H9 (cell line): Measurements from ENCODE around the gene PRAMEF20. TPM values are rescaled to one million over a fixed set of nuclear protein-coding genes. Genes with fewer than 3 reads are reported as not detected.
"Not testable (repeated sequence)": the region's sequence is repeated elsewhere in the genome, so short reads cannot be mapped to it uniquely, and the experiment has no call there.

ENCODE experiments used
- DNase-seq: peaks from one replicate; pipeline ENCODE4 v3.0.0-alpha.2; 2017
- H2AFZ ChIP-seq: one replicate; pipeline ENCODE4 v1.6.1; 2013; ENCODE audit warnings: mild to moderate bottlenecking, low read length, control low read depth, moderate library complexity
- H2AK5ac ChIP-seq: 2 replicates; pipeline ENCODE4 v1.6.1; 2013; ENCODE audit warnings: low read length, control low read depth, mixed read lengths; ENCODE audit not compliant: insufficient read length
- H2BK120ac ChIP-seq: one replicate; pipeline ENCODE4 v1.6.1; 2013; ENCODE audit warnings: low read depth, mild to moderate bottlenecking, low read length, control low read depth, inconsistent platforms; ENCODE audit not compliant: poor library complexity, severe bottlenecking
- H2BK12ac ChIP-seq: 2 replicates; pipeline ENCODE4 v1.6.1; 2013; ENCODE audit warnings: low read length, control low read depth, mixed read lengths, low read depth; ENCODE audit not compliant: insufficient read length
- H2BK15ac ChIP-seq: 2 replicates; pipeline ENCODE4 v1.6.1; 2013; ENCODE audit warnings: low read depth, low read length, control low read depth
- H2BK20ac ChIP-seq: one replicate; pipeline ENCODE4 v1.6.1; 2013; ENCODE audit warnings: low read depth, mild to moderate bottlenecking, low read length, control low read depth, inconsistent platforms; ENCODE audit not compliant: poor library complexity, severe bottlenecking
- H2BK5ac ChIP-seq: 2 replicates; pipeline ENCODE4 v1.6.1; 2013; ENCODE audit warnings: low read length, control low read depth, mixed read lengths; ENCODE audit not compliant: insufficient read length
- H3K14ac ChIP-seq: 2 replicates; pipeline ENCODE4 v1.6.1; 2013; ENCODE audit warnings: low read length, control low read depth; ENCODE audit not compliant: insufficient read depth
- H3K18ac ChIP-seq: 2 replicates; pipeline ENCODE4 v1.6.1; 2013; ENCODE audit warnings: low read depth, mild to moderate bottlenecking, mixed read lengths, low read length, control low read depth; ENCODE audit not compliant: insufficient read length
- H3K23ac ChIP-seq: 2 replicates; pipeline ENCODE4 v1.6.1; 2013; ENCODE audit warnings: low read length, control low read depth, mixed read lengths, low read depth; ENCODE audit not compliant: insufficient read length
- H3K23me2 ChIP-seq: 2 replicates; pipeline ENCODE4 v1.6.1; 2013; ENCODE audit warnings: low read depth, mild to moderate bottlenecking, mixed read lengths, low read length, control low read depth; ENCODE audit not compliant: insufficient read length, poor library complexity, severe bottlenecking
- H3K27ac ChIP-seq: 2 replicates; pipeline ENCODE4 v1.5.1; 2013; ENCODE audit warnings: low read length, control low read depth, mixed read lengths, low read depth; ENCODE audit not compliant: insufficient read length
- H3K27me3 ChIP-seq: 2 replicates; pipeline ENCODE4 v1.6.1; 2013; ENCODE audit warnings: low read length, control low read depth, inconsistent platforms; ENCODE audit not compliant: insufficient read depth
- H3K4ac ChIP-seq: 2 replicates; pipeline ENCODE4 v1.6.1; 2013; ENCODE audit warnings: low read depth, mild to moderate bottlenecking, control low read depth, inconsistent platforms, low read length, moderate library complexity
- H3K4me1 ChIP-seq: 2 replicates; pipeline ENCODE4 v1.6.1; 2013; ENCODE audit warnings: low read length, control low read depth, inconsistent platforms; ENCODE audit not compliant: insufficient read depth
- H3K4me2 ChIP-seq: 2 replicates; pipeline ENCODE4 v1.6.1; 2013; ENCODE audit warnings: low read length, control low read depth, mixed read lengths; ENCODE audit not compliant: insufficient read length, insufficient read depth
- H3K56ac ChIP-seq: 2 replicates; pipeline ENCODE4 v1.6.1; 2013; ENCODE audit warnings: low read depth, mild to moderate bottlenecking, mixed read lengths, low read length, control low read depth; ENCODE audit not compliant: insufficient read length
- H3K79me1 ChIP-seq: 2 replicates; pipeline ENCODE4 v1.6.1; 2013; ENCODE audit warnings: low read depth, mild to moderate bottlenecking, moderate library complexity, low read length, control low read depth, inconsistent platforms; ENCODE audit not compliant: insufficient read depth, poor library complexity, severe bottlenecking
- H3K79me2 ChIP-seq: 2 replicates; pipeline ENCODE4 v1.6.1; 2013; ENCODE audit warnings: low read length, control low read depth, inconsistent platforms; ENCODE audit not compliant: insufficient read depth
- H3K9ac ChIP-seq: 2 replicates; pipeline ENCODE4 v1.6.1; 2013; ENCODE audit warnings: low read length, control low read depth, mixed read lengths; ENCODE audit not compliant: insufficient read length; ENCODE audit errors: extremely low read depth
- H3K9me3 ChIP-seq: one replicate; pipeline ENCODE4 v1.6.1; 2013; ENCODE audit warnings: low read depth, low read length, inconsistent platforms; ENCODE audit not compliant: control insufficient read depth
- H3T11ph ChIP-seq: one replicate; pipeline ENCODE4 v1.6.1; 2013; ENCODE audit warnings: mild to moderate bottlenecking, low read length, control low read depth, inconsistent platforms
- H4K20me1 ChIP-seq: one replicate; pipeline ENCODE4 v1.6.1; 2013; ENCODE audit not compliant: control insufficient read depth, insufficient read length, insufficient read depth
- H4K5ac ChIP-seq: 2 replicates; pipeline ENCODE4 v1.6.1; 2013; ENCODE audit warnings: low read depth, mild to moderate bottlenecking, mixed read lengths, low read length, control low read depth; ENCODE audit not compliant: insufficient read length
- H4K8ac ChIP-seq: replicated peaks from 2 replicates; pipeline ENCODE4 v1.6.1; 2013; ENCODE audit warnings: low read length, control low read depth, mixed read lengths, low read depth; ENCODE audit not compliant: insufficient read length
- H4K91ac ChIP-seq: 2 replicates; pipeline ENCODE4 v1.6.1; 2013; ENCODE audit warnings: low read depth, mild to moderate bottlenecking, moderate library complexity, mixed read lengths, low read length, control low read depth; ENCODE audit not compliant: insufficient read length
- H3K27ac Mint-ChIP-seq, 3 experiments: 2 replicates in 2 of 3; 3 replicates in 1 of 3; pipeline ENCODE4 v1.8.0; 2020 to 2021; ENCODE audit warnings: mixed read lengths in 3 of 3, mild to moderate bottlenecking in 1 of 3, moderate library complexity in 1 of 3
- H3K27me3 Mint-ChIP-seq: 2 replicates; pipeline ENCODE4 v1.8.0; 2021; ENCODE audit warnings: low read depth, mild to moderate bottlenecking, moderate library complexity, mixed read lengths
- H3K36me3 Mint-ChIP-seq, 3 experiments: 2 replicates in 2 of 3; 3 replicates in 1 of 3; pipeline ENCODE4 v1.8.0; 2020 to 2021; ENCODE audit warnings: low read depth in 3 of 3, mixed read lengths in 3 of 3; ENCODE audit not compliant: insufficient read depth in 1 of 3
- H3K4me1 Mint-ChIP-seq, 2 experiments: 2 replicates each; pipeline ENCODE4 v1.8.0; 2020; ENCODE audit warnings: mixed read lengths in 2 of 2
- H3K4me3 Mint-ChIP-seq, 2 experiments: 2 replicates in 1 of 2; 3 replicates in 1 of 2; pipeline ENCODE4 v1.8.0; 2020 to 2021; ENCODE audit warnings: mild to moderate bottlenecking in 2 of 2, mixed read lengths in 2 of 2, moderate library complexity in 1 of 2
- H3K9me3 Mint-ChIP-seq, 2 experiments: 2 replicates in 1 of 2; 3 replicates in 1 of 2; pipeline ENCODE4 v1.8.0; 2020; ENCODE audit warnings: mild to moderate bottlenecking in 2 of 2, mixed read lengths in 2 of 2, moderate library complexity in 1 of 2
- WGBS: extraction: QIAGEN DNeasy Blood & Tissue Kit; methylation state at CpG from one replicate; pipeline ENCODE4 v1.1.7; 2013; ENCODE audit warnings: missing lambda C conversion rate, low lambda C conversion rate, mixed read lengths; ENCODE audit not compliant: insufficient read length; ENCODE audit errors: extremely low coverage; 5-methylcytosine and 5-hydroxymethylcytosine counted together
- total RNA-seq: library from RNA; stranded (reverse); gene quantifications from 2 replicates; pipeline ENCODE4 v1.2.1, GENCODE V29; 2021
- TF ChIP-seq, protein P1 (sequence below): fragments of 200-600 bp; sonication (generic); conservative IDR thresholded peaks from 3 replicates; pipeline ENCODE4 v1.8.0; 2021; ENCODE audit warnings: antibody characterized with exemption, mild to moderate bottlenecking

Gene PRAMEF20
- total RNA-seq, 1 experiment from 2014 or later, result not detected

DNA sequence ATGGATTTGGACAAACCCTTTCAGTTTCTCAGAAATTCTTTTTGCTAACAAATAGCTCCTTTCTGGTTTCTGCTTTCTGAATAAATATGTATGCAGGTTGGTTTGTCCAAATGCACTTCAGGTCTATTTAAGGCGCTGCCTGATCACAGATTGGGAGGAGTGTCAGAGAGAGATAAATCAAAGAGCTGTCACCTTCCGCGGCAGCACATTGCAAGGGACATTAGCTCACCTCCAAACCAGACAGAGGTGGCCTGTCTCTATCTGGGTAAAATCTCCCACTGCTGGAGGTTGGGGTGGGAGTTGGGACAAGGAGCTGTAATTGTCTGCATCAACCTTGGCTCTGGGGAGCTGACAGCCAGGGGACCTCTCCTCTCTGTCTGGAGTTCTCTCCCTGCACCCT is 25.2 kb downstream of the PRAMEF20 start:
- no peak overlapping the region for H3K56ac ChIP-seq
- no peaks in the 10 kb centered on the region for H3K79me2 ChIP-seq
- Mint-ChIP-seq H3K36me3 (peaks cover 2 to 33% (median 7%) of the 10 kb centered on the region in 3 experiments; a peak in 5 of 7 replicates), H3K27me3 (peaks cover 5% of the 10 kb centered on the region), H3K27ac (no peak overlapping the region), H3K4me1 (no peaks in the 10 kb centered on the region), H3K4me3 (no peak overlapping the region), H3K9me3 (peaks cover 58 to 84% of the 10 kb centered on the region in 2 experiments)
- H3K27ac ChIP-seq, result no peak overlapping the region
- H3K23ac ChIP-seq, result no peak overlapping the region
- peaks cover 53% of the 10 kb centered on the region for H3K9me3 ChIP-seq
- no peak overlapping the region for H2BK5ac ChIP-seq
- no peak overlapping the region for H3K4ac ChIP-seq
- H3K18ac ChIP-seq, result no peak overlapping the region
- H3K4me2 ChIP-seq, result no peak overlapping the region
- H4K5ac ChIP-seq, result no peak overlapping the region
- H3K4me1 ChIP-seq, result no peaks in the 10 kb centered on the region
- DNase-seq, result no peak
- H3K79me1 ChIP-seq, result no peaks in the 10 kb centered on the region
- H2AFZ ChIP-seq, result no peak overlapping the region
- no peak overlapping the region for H3K9ac ChIP-seq
- H2BK12ac ChIP-seq, result no peak overlapping the region
- H2BK120ac ChIP-seq, result no peak overlapping the region
- H3T11ph ChIP-seq, result no peak overlapping the region
- H4K20me1 ChIP-seq, result no peaks in the 10 kb centered on the region
- no peak overlapping the region for H4K91ac ChIP-seq
- no peak overlapping the region for H4K8ac ChIP-seq
- no peak overlapping the region for H3K14ac ChIP-seq
- H3K23me2 ChIP-seq, result no peaks in the 10 kb centered on the region
- no peaks in the 10 kb centered on the region for H3K27me3 ChIP-seq
- H2AK5ac ChIP-seq, result no peak overlapping the region
- WGBS, result no CpG with 5 or more reads among the region's 3 CpGs
- H2BK15ac ChIP-seq, result no peak overlapping the region
- TF ChIP-seq, protein P1, sequence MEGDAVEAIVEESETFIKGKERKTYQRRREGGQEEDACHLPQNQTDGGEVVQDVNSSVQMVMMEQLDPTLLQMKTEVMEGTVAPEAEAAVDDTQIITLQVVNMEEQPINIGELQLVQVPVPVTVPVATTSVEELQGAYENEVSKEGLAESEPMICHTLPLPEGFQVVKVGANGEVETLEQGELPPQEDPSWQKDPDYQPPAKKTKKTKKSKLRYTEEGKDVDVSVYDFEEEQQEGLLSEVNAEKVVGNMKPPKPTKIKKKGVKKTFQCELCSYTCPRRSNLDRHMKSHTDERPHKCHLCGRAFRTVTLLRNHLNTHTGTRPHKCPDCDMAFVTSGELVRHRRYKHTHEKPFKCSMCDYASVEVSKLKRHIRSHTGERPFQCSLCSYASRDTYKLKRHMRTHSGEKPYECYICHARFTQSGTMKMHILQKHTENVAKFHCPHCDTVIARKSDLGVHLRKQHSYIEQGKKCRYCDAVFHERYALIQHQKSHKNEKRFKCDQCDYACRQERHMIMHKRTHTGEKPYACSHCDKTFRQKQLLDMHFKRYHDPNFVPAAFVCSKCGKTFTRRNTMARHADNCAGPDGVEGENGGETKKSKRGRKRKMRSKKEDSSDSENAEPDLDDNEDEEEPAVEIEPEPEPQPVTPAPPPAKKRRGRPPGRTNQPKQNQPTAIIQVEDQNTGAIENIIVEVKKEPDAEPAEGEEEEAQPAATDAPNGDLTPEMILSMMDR, result no peak
- H2BK20ac ChIP-seq, result no peak overlapping the region

DNA sequence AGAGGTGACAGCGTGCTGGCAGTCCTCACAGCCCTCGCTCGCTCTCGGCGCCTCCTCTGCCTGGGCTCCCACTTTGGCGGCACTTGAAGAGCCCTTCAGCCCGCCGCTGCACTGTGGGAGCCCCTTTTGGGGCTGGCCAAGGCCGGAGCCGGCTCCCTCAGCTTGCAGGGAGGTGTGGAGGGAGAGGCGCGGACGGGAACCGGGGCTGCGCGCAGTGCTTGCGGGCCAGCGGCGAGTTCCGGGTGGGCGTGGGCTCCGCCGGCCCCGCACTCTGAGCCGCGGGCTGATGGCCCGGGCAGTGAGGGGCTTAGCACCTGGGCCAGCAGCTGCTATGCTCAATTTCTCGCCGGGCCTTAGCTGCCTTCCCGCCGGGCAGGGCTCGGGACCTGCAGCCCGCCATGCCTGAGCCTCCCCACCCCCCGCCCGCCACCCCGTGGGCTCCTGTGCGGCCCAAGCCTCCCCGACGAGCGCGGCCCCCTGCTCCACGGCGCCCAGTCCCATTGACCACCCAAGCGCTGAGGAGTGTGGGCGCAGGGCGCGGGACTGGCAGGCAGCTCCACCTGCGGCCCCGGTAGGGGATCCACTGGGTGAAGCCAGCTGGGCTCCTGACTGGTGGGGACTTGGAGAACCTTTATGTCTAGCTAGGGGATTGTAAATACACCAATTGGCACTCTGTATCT is 29.0 kb downstream of the PRAMEF20 start:
- H2BK20ac ChIP-seq, H4K8ac ChIP-seq, H3K27me3 Mint-ChIP-seq, H3K79me1 ChIP-seq, DNase-seq, H3K9ac ChIP-seq, H3K4me2 ChIP-seq, H3K27ac Mint-ChIP-seq, H3T11ph ChIP-seq, H4K91ac ChIP-seq, H2BK15ac ChIP-seq, H3K79me2 ChIP-seq, H2AK5ac ChIP-seq, H2AFZ ChIP-seq, H3K4me3 Mint-ChIP-seq, H3K18ac ChIP-seq, H4K20me1 ChIP-seq, H3K56ac ChIP-seq, H3K4me1 Mint-ChIP-seq, H2BK120ac ChIP-seq, H4K5ac ChIP-seq, H2BK12ac ChIP-seq, H3K27ac ChIP-seq, H3K4me1 ChIP-seq, H3K23ac ChIP-seq, H2BK5ac ChIP-seq, H3K27me3 ChIP-seq, H3K23me2 ChIP-seq, H3K4ac ChIP-seq, H3K14ac ChIP-seq: not testable (repeated sequence)
- Mint-ChIP-seq H3K36me3 (peaks cover 0 to 24% (median 7%) of the 10 kb centered on the region in 3 experiments; a peak in 3 of 7 replicates), H3K9me3 (peaks cover 33 to 80% of the 10 kb centered on the region in 2 experiments)
- H3K9me3 ChIP-seq, result peaks cover 45% of the 10 kb centered on the region
- no CpG with 5 or more reads among the region's 49 CpGs for WGBS
